Measurements from ENCODE around the gene STK32B. TPM values are rescaled to one million over a fixed set of nuclear protein-coding genes. Genes with fewer than 3 reads are reported as not detected.
A peak's percentile ranks its signal among the peaks of the same experiment; 100 is the strongest.

The STK32B gene
- total and polyA plus RNA-seq, 2 of the 4 experiments (the other 2 are of a cell fraction), result 5.5 to 6.3 TPM

DNA sequence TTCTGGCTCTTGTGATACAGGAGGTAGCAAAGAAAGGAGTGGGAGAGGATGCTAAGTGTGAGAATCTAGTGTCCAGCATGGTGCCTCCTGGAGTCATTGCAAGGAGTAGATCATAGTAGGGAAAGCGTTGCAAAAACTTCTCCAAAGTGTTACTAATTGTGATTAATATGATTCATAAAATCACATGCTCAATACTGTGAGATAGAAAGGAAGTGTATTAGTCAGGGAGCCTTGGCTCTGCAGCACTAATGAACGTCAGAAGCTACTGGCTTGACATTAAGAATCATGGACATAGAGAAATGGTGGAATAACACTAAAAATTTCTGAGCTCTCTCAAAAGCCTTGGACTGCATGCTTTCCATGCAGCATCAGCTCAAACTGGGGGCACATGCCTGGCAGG is 358.0 kb downstream of the STK32B start:
- no peak overlapping the region for H2AK9ac ChIP-seq (replicated peaks; ENCODE audit: low read depth, low read length, poor library complexity)
- H3K14ac ChIP-seq (replicated peaks; ENCODE audit: low read depth, low read length), result no peak overlapping the region
- no peak overlapping the region for H4K8ac ChIP-seq (ENCODE audit: low read depth in 2 of 2, low read length in 2 of 2)
- H3K4ac ChIP-seq (ENCODE audit: low read depth, low read length), result no peak overlapping the region
- no peak overlapping the region for H3K4me2 ChIP-seq (ENCODE audit: low read depth, low read length)
- no peaks in the 10 kb centered on the region for H3K4me1 ChIP-seq (ENCODE audit: control insufficient read depth, insufficient read depth, low read length)
- no peaks in the 10 kb centered on the region for H3K9me1 ChIP-seq (ENCODE audit: insufficient read depth, low read length)
- no peak overlapping the region for H3K18ac ChIP-seq (ENCODE audit: low read depth, low read length)
- no peak overlapping the region for H4K91ac ChIP-seq (ENCODE audit: insufficient read depth, low read depth, low read length)
- DNase-seq (peak; percentile 31), ATAC-seq (ENCODE audit: low read depth) (no peak)
- no peak for TF ChIP-seq POLR2A (IDR thresholded peaks at IDR 0.05; ENCODE audit: low read depth, low read length)
- TF ChIP-seq BHLHE40 (IDR thresholded peaks at IDR 0.05; ENCODE audit: low read depth, low read length), result no peak
- no peak overlapping the region for H2BK120ac ChIP-seq (ENCODE audit: low read depth, low read length)
- H2AFZ ChIP-seq (replicated peaks; ENCODE audit: low read length, poor library complexity), result no peak overlapping the region
- no peaks in the 10 kb centered on the region for H4K20me1 ChIP-seq (ENCODE audit: insufficient read depth, low read length)
- no peak overlapping the region for H2BK5ac ChIP-seq (ENCODE audit: low read depth, low read length, poor library complexity, severe bottlenecking)
- H3K9ac ChIP-seq (ENCODE audit: low read depth, low read length), result no peak overlapping the region
- H3K9me3 ChIP-seq (ENCODE audit: control insufficient read depth, insufficient read depth, low read length), result peaks cover 6% of the 10 kb centered on the region
- H3K79me1 ChIP-seq (ENCODE audit: low read depth in 1 of 2, low read length in 2 of 2), result no peaks in the 10 kb centered on the region
- H3K23ac ChIP-seq (ENCODE audit: low read depth, low read length), result no peak overlapping the region
- dilution Hi-C loops (cut with HindIII; ENCODE audit: low sequenced_read_pairs, unreplicated experiment) (no loop called here), in situ Hi-C loops (cut with MboI; ENCODE audit: low sequenced_read_pairs) (no loop called here), intact Hi-C loops (cut with micrococcal nuclease) (no loop called here)
- ChIA-PET CTCF (interaction anchor here (0.6 to 1.8 kb wide), 3 partner anchors 9 to 37 kb away, joined by 3 to 14 read pairs (median 5); no protein-coding TSS in a partner anchor), POLR2A (ENCODE audit: unreplicated experiment) (no interaction called here)
- H3K27ac ChIP-seq (ENCODE audit: insufficient read depth, low read length), result no peak overlapping the region
- no peak overlapping the region for H2AK5ac ChIP-seq (ENCODE audit: low read depth, low read length)
- H3K56ac ChIP-seq (ENCODE audit: extremely low read depth, insufficient read depth, low read length), result no peak overlapping the region
- no peak overlapping the region for H4K5ac ChIP-seq (ENCODE audit: low read depth, low read length)
- H3K36me3 ChIP-seq (ENCODE audit: control insufficient read depth, insufficient read depth, low read length), result no peaks in the 10 kb centered on the region
- no peaks in the 10 kb centered on the region for H3K27me3 ChIP-seq (ENCODE audit: control insufficient read depth, insufficient read depth, low read length)
- no CpG with 5 or more reads among the region's 2 CpGs for WGBS, 2 experiments (ENCODE audit: extremely low coverage in 2 of 2, insufficient read length in 1 of 2)
- BruUV-seq (replicated peaks), result no TSS peak
- H2BK20ac ChIP-seq (ENCODE audit: low read depth, low read length), result no peak overlapping the region
- H3K4me3 ChIP-seq (ENCODE audit: insufficient read depth, low read depth, low read length), result no peak overlapping the region
- no peak overlapping the region for H2BK15ac ChIP-seq (ENCODE audit: low read depth, low read length)
